SU-DHL-6 (cell line): Measurements from ENCODE around the gene TSACC.
A peak's percentile ranks its signal among the peaks of the same experiment; 100 is the strongest.
"Not testable (repeated sequence)": the region's sequence is repeated elsewhere in the genome, so short reads cannot be mapped to it uniquely, and the experiment has no call there.

Experiments
- H2AFZ ChIP-seq: fragments of 200-600 bp; sonication (generic); 2 replicates; pipeline ENCODE4 v1.6.1; 2014; ENCODE audit warnings: low read depth, mild to moderate bottlenecking, moderate library complexity, mixed read lengths, antibody characterized with exemption, low read length; ENCODE audit not compliant: severe bottlenecking
- H3F3A ChIP-seq: fragments of 200-600 bp; shearing (Covaris generic); 2 replicates; pipeline ENCODE4 v1.6.0; 2016; ENCODE audit warnings: antibody characterized with exemption, mild to moderate bottlenecking; ENCODE audit not compliant: insufficient read depth
- H3K27ac ChIP-seq: fragments of 200-600 bp; sonication (generic); 2 replicates; pipeline ENCODE4 v1.5.1; 2016; ENCODE audit warnings: low read depth, mild to moderate bottlenecking, low read length, moderate library complexity, mixed read lengths
- H3K27me3 ChIP-seq: fragments of 200-600 bp; sonication (generic), shearing (Covaris generic); 2 replicates; pipeline ENCODE4 v1.6.0; 2014; ENCODE audit warnings: mild to moderate bottlenecking, low read length
- H3K36me3 ChIP-seq: fragments of 200-600 bp; sonication (generic); 2 replicates; pipeline ENCODE4 v1.6.1; 2014; ENCODE audit warnings: mild to moderate bottlenecking, low read length, mixed read lengths
- H3K4me2 ChIP-seq: fragments of 300-600, 200-600 bp; shearing (Covaris generic), sonication (generic); 2 replicates; pipeline ENCODE4 v1.6.0; 2014; ENCODE audit warnings: low read length, low read depth, mild to moderate bottlenecking; ENCODE audit not compliant: poor library complexity, severe bottlenecking
- H3K4me3 ChIP-seq: fragments of 200-600 bp; sonication (generic); 2 replicates; pipeline ENCODE4 v1.5.1; 2014; ENCODE audit warnings: antibody characterized with exemption, low read length, mild to moderate bottlenecking, mixed read lengths; ENCODE audit not compliant: insufficient read depth, poor library complexity, severe bottlenecking
- H3K79me2 ChIP-seq: fragments of 200-600 bp; sonication (generic); 2 replicates; pipeline ENCODE4 v1.6.1; 2014; ENCODE audit warnings: mild to moderate bottlenecking, low read length, moderate library complexity; ENCODE audit not compliant: insufficient read depth
- H3K9ac ChIP-seq: fragments of 200-600 bp; sonication (generic); 2 replicates; pipeline ENCODE4 v1.7.0; 2014; ENCODE audit warnings: mild to moderate bottlenecking, low read length
- H3K9me2 ChIP-seq: fragments of 200-600 bp; sonication (generic); replicated peaks from 2 replicates; pipeline ENCODE4 v1.6.1; 2014; ENCODE audit warnings: low read length; ENCODE audit not compliant: insufficient read depth
- H3K9me3 ChIP-seq: fragments of 200-600 bp; sonication (generic); 2 replicates; pipeline ENCODE4 v1.6.1; 2014; ENCODE audit warnings: low read length, mixed read lengths; ENCODE audit not compliant: insufficient read depth
- H4K20me1 ChIP-seq: fragments of 200-600 bp; sonication (generic); 2 replicates; pipeline ENCODE4 v1.6.1; 2014; ENCODE audit warnings: low read depth, mild to moderate bottlenecking, antibody characterized with exemption, low read length, moderate library complexity, mixed read lengths
- CTCF ChIP-seq: fragments of 200-600 bp; sonication (generic); IDR thresholded peaks from one replicate; pipeline ENCODE4 v1.5.1; 2017; ENCODE audit warnings: antibody characterized with exemption, mild to moderate bottlenecking, low read length, moderate library complexity; ENCODE audit not compliant: insufficient read depth, poor library complexity, severe bottlenecking
- EZH2phosphoT487 ChIP-seq: fragments of 200-600 bp; sonication (generic), shearing (Covaris generic); conservative IDR thresholded peaks from 2 replicates; pipeline ENCODE4 v1.6.1; 2018; ENCODE audit warnings: mild to moderate bottlenecking, antibody characterized with exemption, low read length, moderate library complexity, mixed read lengths

TSACC gene

GRCh38 chr1:156346636-156347035 is 8.3 kb downstream of the TSACC start:
- H3K27me3 ChIP-seq = no peaks in the 10 kb centered on the region
- peaks cover 5% of the 10 kb centered on the region; the same call in 1 of the 2 replicates for H3F3A ChIP-seq
- TF ChIP-seq EZH2phosphoT487 (no peak), CTCF (no peak)
- H3K9ac ChIP-seq = no peak overlapping the region
- no peak overlapping the region for H3K4me2 ChIP-seq
- no peak overlapping the region for H2AFZ ChIP-seq
- H3K79me2 ChIP-seq = no peaks in the 10 kb centered on the region
- H3K9me3 ChIP-seq = no peaks in the 10 kb centered on the region
- H3K4me3 ChIP-seq = no peak overlapping the region
- H3K27ac ChIP-seq = no peak overlapping the region
- H3K9me2 ChIP-seq = no peaks in the 10 kb centered on the region
- H3K36me3 ChIP-seq = no peaks in the 10 kb centered on the region
- H4K20me1 ChIP-seq = no peaks in the 10 kb centered on the region

GRCh38 chr1:156347331-156347730 is 9.0 kb downstream of the TSACC start:
- no peak overlapping the region for H3K27ac ChIP-seq
- no peak for TF ChIP-seq CTCF

GRCh38 chr1:156352481-156352880 is 14.2 kb downstream of the TSACC start:
- not testable (repeated sequence) for H3K36me3 ChIP-seq, H3K9ac ChIP-seq, H3K4me2 ChIP-seq, H2AFZ ChIP-seq, H4K20me1 ChIP-seq, H3F3A ChIP-seq, H3K9me2 ChIP-seq, H3K79me2 ChIP-seq, H3K27me3 ChIP-seq, H3K9me3 ChIP-seq, H3K4me3 ChIP-seq, H3K27ac ChIP-seq

More at GRCh38 chr1:156347331-156347730, 9.0 kb downstream of the TSACC start:
- Histone ChIP-seq H3K79me2 (no peaks in the 10 kb centered on the region), H3K9ac (no peak overlapping the region), H3F3A (peaks cover 3% of the 10 kb centered on the region; the same call in 1 of the 2 replicates), H3K4me3 (no peak overlapping the region), H3K36me3 (no peaks in the 10 kb centered on the region), H3K9me2 (no peaks in the 10 kb centered on the region), H3K4me2 (no peak overlapping the region), H3K9me3 (no peaks in the 10 kb centered on the region), H4K20me1 (no peaks in the 10 kb centered on the region), H3K27me3 (no peaks in the 10 kb centered on the region), H2AFZ (no peak overlapping the region)

- Histone ChIP-seq H3K27ac (no peak overlapping the region), H3K79me2 (no peaks in the 10 kb centered on the region), H3K9me2 (no peaks in the 10 kb centered on the region), H3K4me3 (no peak overlapping the region), H3K9me3 (no peaks in the 10 kb centered on the region), H3K9ac (no peak overlapping the region), H3K27me3 (no peaks in the 10 kb centered on the region), H3K36me3 (no peaks in the 10 kb centered on the region), H2AFZ (peak overlapping the region; percentile 2), H4K20me1 (no peaks in the 10 kb centered on the region), H3F3A (no peaks in the 10 kb centered on the region), H3K4me2 (peak overlapping the region; percentile 25)
- no peak for TF ChIP-seq CTCF
- no peak for TF ChIP-seq EZH2phosphoT487
These were observed 18.0 kb downstream of the TSACC start for GRCh38 chr1:156356262-156356874.
